HK-2 (cell line): Measurements from ENCODE around the gene SNX8.
"Not testable (repeated sequence)": the region's sequence is repeated elsewhere in the genome, so short reads cannot be mapped to it uniquely, and the experiment has no call there.

Experiments
- DNase-seq: peaks from one replicate; pipeline ENCODE4 v3.0.0-alpha.2; 2018; ENCODE audit not compliant: unreplicated experiment

Gene SNX8

GRCh38 chr7:2330493-2330892, 16.3 kb upstream of the SNX8 start:
- DNase-seq, result no peak

GRCh38 chr7:2326951-2327350, 12.7 kb upstream of the SNX8 start:
- DNase-seq, result no peak

DNA sequence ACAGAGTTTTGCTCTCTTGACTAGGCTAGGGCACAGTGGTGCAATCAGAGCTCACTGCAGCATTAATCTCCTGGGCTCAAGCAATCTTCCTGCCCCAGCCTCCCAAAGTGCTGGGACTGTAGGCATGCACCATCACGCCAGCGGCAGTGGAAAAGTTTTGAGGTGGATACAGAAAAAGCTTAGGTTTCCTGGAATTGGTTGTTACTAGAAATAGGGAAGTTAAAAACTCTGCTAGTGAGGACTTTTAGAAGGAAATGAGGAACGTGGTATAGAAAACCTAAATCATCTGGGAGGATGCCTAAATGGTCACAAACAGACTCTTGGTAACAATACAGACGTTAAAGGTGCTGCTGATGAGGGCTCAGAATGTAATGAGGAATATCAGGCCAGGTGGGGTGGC, 10.9 kb upstream of the SNX8 start:
- DNase-seq, result no peak

DNA sequence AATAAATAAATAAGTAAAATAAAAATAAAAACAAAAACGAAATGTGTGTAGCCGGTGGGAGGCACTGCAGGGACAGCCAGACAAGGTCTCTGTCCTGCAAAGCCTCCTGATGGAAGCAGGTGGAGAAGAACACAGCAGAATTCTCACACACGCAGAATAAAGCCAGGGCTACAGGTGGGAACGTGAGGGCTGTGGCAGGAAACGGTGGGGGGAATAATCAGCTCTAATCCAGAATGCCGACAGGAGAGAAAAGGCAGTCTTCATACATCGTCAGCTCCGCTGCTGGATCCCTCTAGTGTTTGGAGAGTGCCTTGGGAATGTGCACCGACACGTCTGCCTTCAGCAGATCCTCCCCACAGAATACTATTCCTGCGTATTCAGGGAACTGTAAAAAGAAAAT, 6.8 kb upstream of the SNX8 start:
- DNase-seq, result no peak

- no peak for DNase-seq
Observed at GRCh38 chr7:2317556-2318293, 3.5 kb upstream of the SNX8 start.

DNA sequence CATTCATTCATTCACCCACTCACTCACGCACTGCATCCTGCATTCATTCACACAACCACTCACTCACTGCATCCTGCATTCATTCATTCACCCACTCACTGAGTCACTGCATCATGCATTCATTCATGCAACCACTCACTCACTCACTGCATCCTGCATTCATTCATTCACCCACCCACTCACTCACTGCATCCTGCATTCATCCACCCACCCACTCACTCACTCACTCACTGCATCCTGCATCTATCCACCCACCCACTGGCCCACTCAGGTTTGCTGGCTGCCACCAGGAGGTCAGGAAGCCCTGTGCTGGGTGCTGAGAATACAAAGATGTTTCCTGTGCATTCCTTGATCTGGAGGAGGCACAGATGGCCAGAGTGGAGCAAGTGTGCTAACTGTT, 2.3 kb upstream of the SNX8 start:
- no peak for DNase-seq

DNA sequence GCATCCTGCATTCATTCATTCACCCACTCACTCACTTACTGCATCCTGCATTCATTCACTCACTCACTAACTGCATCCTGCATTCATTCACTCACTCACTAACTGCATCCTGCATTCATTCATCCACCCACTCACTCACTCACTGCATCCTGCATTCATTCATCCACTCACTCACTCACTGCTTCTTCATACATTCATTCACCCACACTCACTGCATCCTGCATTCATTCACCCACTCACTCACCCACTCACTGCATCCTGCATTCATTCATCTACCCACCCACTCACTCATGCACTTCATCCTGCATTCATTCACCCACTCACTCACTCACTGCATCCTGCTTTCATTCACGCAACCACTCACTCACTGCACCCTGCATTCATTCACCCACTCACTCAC, 1.5 kb upstream of the SNX8 start:
- DNase-seq, result no peak

DNA sequence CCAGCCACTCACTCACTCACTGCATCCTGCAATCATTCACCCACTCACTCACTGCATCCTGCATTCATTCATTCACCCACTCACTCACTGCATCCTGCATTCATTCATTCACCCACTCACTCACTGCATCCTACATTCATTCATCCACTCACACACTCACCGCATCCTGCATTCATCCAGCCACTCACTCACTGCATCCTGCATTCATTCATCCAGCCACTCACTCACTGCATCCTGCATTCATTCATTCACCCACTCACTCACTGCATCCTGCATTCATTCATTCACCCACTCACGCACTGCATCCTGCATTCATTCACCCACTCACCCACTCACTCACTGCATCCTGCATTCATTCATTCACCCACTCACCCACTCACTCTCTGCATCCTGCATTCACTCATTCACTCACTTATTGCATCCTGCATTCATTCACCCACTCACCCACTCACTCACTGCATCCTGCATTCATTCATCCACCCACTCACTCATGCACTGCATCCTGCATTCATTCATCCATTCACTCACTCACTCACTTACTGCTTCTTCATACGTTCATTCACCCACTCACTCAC, 802 bp upstream of the SNX8 start:
- DNase-seq, result not testable (repeated sequence)

- DNase-seq, result peak; percentile 51
Observed at GRCh38 chr7:2313450-2314208, 612 bp downstream of the SNX8 start.

- no peak for DNase-seq
Observed at GRCh38 chr7:2312267-2312929, 1.8 kb downstream of the SNX8 start.

DNA sequence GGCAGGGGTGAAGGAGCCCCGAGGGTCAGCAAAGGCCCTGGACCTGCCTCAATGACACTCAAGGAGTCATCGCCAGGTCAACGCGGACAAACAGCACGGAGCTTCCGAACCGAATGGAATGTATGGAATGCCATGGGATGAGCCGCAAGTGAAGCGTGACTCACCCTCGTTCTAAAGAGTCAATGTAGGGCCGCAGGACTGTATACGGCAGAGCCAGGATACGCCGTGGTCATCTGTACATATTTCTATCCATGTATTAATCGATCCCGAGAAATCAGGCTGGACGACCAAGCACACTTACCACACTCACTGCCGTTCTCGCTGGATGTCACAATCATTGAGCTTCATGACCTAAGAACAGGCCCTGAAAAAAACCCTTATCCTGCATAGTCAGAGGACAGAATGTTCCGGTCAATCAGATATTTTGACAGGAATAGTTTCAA, 4.3 kb downstream of the SNX8 start:
- DNase-seq, result peak; percentile 85

DNA sequence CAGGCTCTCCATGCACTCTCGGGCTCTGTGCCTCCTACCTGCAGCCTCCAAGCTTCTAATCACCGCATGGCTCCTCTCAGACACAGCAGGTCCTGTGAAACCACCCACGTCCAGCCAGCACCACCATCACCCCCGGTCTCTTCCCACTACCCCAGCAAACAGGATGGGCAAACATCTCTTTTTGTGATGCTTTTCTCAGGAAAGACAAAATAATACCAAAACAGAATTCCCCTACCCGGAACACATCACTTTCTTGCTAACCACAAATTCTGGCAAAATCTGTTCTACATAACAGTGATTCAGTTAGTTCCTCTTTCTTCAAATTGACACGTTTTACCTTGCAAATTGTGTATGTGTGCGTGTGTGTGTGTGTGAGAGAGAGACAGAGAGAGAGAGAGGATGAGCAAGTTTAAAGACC, 6.5 kb downstream of the SNX8 start:
- no peak for DNase-seq

DNA sequence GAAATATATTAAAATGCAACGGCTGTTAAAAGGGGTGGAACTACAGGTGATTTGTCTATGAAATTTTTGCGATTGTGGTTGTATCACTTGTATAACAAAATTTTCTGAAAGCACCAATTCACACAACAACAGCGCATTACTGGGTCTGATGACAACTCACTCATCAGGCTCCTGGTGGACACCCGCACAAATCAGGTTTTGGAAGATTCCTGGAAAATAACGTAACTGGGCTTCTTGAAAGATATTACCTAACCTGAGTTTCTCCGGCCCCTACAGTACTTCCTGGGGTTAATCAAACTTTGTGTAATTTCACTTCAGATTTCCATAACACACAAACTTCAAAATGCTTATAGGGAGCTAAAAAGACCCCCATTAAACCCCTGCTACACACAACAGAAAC, 7.6 kb downstream of the SNX8 start:
- no peak for DNase-seq

DNA sequence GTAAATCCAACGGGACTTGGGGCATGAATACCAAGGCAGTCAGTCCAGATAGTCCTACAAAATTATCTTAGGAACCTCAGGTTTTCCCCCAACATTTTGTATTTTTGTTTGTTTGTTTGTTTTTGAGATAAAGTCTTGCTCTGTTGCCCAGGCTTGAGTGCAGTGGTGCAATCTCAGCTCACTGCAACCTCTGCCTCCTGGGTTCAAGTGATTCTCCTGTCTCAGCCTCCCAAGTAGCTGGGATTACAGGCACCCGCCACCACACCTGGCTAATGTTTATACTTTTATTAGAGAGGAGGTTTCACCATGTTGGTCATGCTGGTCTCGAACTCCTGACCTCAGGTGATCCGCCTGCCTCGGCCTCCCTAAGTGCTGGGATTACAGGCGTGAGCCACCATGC, 9.0 kb downstream of the SNX8 start:
- not testable (repeated sequence) for DNase-seq

GRCh38 chr7:2303520-2303919, 10.7 kb downstream of the SNX8 start:
- DNase-seq, result not testable (repeated sequence)

- not testable (repeated sequence) for DNase-seq
Observed at GRCh38 chr7:2302743-2303397, 11.4 kb downstream of the SNX8 start.

- no peak for DNase-seq
Observed at GRCh38 chr7:2301511-2301863, 12.8 kb downstream of the SNX8 start.

DNA sequence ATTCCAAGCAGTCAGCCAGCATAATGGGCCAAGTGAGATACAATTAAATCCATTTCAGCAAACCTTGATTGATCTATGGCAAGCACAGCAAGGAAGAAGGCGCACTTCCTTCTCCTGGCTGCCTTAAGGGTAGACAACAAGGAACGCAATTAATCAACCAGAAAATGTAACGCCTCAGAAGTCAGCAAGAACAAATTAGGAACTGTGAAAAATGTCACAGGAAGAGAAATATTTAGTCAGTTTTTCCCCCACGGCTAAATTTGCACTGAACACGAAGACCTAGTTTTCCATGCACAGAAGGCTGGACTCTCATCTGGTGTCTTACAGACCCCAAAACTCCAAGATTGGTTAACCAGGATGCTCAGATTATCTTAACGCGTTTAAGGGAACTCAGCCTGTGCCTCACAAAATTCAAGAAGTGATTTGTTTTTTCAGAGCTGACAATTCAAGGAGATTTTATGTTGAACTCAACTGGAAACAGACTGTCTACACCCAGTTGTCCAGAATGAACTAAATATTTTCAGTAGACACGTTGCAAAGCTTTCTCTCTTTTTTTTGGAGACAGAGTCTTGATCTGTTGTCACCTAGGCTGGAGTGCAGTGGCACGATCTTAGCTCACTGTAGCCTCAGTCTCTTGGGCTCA, 14.2 kb downstream of the SNX8 start:
- DNase-seq, result no peak

- no peak for DNase-seq
Observed at GRCh38 chr7:2299131-2299829, 15.0 kb downstream of the SNX8 start.

- no peak for DNase-seq
Observed at GRCh38 chr7:2296832-2297231, 17.4 kb downstream of the SNX8 start.
